HFF-Myc (cell line): Measurements from ENCODE around the gene SS18L1.

Experiments used
- DNase-seq: peaks from one replicate; pipeline ENCODE4 v3.0.0-alpha.2; 2011; ENCODE audit warnings: low read depth; ENCODE audit errors: extremely low read depth
- H3K4me3 ChIP-seq: replicated peaks from 2 replicates; pipeline ENCODE4 v1.5.1; 2011; ENCODE audit warnings: low read depth, mild to moderate bottlenecking, control low read depth, low read length
- TF ChIP-seq, protein P1 (sequence below): IDR thresholded peaks from 2 replicates; pipeline ENCODE4 v1.5.1; 2012; ENCODE audit warnings: mild to moderate bottlenecking, low read depth, low read length, control low read depth; ENCODE audit errors: missing control alignments

SS18L1 gene

DNA sequence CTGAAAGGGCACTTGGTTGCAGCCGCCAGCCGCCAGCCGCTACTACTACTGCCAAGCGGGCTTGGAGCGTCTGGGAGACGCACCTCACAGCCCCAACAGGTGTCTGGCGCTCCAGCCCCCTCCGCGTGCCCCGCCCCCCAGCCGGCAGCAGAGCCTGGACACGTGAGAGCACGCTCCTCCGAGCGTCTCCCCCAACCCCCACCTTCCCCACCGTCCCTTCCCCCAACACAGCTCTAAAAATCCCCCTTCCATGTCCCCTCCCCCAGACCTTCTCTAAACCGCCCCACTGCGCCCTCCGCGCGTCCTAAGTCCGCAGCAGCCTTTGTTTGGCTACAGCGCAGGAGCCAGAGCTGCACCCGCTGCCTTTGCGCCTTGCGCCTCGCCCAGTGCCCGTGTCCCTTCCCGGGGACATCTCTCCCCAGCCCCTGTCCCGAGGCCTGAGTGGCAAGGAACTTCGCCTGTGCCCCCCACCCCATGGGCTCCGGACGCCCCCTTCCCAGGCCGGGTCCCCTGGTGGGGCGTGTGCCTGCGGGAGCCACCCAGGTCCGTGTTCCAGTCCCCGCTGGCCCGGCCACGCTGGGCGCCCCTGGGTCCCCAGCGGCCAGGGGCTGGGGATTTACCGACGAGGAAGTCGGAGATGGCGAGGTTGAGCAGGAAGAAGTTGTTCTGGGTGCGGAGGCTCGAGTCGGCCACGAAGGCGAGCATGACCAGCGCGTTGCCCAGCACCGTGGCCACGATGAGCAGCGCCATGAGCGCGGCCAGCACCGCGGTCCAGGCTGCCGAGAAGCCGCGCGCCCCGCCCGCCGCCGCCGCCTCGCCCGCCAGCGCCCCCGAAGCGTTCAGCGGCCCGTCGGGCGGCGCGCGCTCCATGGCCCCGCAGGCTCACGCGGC is 75.8 kb downstream of the SS18L1 start:
- TF ChIP-seq, protein P1, sequence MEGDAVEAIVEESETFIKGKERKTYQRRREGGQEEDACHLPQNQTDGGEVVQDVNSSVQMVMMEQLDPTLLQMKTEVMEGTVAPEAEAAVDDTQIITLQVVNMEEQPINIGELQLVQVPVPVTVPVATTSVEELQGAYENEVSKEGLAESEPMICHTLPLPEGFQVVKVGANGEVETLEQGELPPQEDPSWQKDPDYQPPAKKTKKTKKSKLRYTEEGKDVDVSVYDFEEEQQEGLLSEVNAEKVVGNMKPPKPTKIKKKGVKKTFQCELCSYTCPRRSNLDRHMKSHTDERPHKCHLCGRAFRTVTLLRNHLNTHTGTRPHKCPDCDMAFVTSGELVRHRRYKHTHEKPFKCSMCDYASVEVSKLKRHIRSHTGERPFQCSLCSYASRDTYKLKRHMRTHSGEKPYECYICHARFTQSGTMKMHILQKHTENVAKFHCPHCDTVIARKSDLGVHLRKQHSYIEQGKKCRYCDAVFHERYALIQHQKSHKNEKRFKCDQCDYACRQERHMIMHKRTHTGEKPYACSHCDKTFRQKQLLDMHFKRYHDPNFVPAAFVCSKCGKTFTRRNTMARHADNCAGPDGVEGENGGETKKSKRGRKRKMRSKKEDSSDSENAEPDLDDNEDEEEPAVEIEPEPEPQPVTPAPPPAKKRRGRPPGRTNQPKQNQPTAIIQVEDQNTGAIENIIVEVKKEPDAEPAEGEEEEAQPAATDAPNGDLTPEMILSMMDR: no peak
- no peak for DNase-seq
- H3K4me3 ChIP-seq: no peak overlapping the region

DNA sequence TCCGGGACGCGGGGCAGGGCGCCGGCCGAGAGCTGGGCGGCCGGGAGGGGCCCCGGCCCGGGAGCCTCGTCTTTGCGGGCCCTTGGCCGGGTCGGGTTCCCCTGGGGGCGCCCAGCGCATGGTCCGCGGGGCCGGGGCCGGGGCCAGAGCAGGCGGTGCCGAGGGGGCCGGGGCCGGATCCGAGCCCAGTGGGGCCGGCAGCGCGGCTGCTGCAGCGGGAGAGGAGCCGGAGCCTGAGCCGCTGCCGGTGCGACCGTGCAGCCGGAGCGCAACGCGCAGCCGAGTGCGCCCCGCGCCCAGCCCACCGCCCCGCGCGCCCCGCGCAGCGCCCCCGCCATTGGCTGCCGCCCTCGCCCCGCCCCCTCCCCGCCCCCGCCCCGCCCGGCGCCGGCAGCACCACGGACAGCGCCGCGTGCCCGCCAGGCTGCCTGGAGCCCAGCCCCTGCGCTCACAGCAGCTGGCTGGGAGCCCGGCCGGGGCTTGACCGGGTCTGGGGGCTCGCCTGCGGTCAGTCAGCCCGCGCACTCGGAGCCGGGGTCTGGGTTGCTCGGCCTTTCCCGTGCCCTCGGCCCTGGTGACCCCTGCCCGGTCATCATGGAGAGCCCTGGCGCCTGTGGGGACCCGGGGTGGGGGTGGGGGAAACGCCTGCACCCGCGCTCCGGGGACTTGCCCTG is 76.6 kb downstream of the SS18L1 start, which contains the start of gene HRH3:
TSS of gene HRH3 (minus strand) at position 287 of the 674 bp plus-strand sequence. CDS start 308 bp downstream, outside the sequence.
- TF ChIP-seq, protein P1: no peak
- DNase-seq: no peak
- H3K4me3 ChIP-seq: no peak within 1 kb of the TSS

DNA sequence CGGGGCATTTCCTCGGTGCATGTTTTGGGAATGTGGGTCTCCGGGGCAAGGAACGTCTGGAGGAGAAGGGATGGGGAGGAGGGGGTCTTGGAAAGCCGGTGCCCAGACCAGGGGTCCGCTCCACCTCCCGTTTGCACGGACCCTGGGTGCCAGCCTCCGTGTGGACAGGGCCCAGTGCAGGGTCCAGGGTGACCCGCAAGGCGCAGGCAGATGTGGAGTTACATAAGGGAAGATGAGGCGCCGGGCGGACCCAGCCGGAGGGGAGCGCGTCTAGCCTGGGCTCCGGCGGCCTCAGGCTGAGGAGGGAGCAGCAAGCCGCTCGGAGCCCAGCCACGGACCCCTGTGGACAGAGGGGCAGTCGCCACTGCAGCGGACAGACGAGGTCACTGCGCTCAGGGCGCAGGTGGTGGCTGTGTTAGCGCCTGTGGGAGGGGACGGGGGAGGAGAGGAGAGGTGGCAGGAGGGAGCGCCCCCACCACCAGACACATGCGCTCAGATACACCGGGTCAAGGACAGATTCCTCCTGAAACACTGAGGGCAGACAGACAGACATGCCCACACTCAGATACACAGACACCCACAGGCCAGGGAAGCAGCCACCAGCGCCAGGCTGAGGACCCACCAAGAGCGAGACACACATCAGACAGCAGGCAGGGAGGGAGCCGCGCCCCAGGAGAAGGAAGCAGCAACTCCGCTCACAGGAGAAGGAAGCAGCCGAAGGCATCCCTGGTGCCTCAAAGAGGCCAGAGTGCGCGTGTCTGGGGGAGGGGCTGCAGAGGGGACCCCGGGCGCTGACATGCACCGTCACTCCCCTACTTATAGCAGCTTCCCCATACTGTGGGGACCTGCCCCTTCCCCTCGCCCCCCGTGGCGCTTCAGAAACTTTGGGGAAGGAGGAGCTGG is 77.3 kb downstream of the SS18L1 start:
- DNase-seq: no peak
- TF ChIP-seq, protein P1: no peak
- H3K4me3 ChIP-seq: no peak overlapping the region

DNA sequence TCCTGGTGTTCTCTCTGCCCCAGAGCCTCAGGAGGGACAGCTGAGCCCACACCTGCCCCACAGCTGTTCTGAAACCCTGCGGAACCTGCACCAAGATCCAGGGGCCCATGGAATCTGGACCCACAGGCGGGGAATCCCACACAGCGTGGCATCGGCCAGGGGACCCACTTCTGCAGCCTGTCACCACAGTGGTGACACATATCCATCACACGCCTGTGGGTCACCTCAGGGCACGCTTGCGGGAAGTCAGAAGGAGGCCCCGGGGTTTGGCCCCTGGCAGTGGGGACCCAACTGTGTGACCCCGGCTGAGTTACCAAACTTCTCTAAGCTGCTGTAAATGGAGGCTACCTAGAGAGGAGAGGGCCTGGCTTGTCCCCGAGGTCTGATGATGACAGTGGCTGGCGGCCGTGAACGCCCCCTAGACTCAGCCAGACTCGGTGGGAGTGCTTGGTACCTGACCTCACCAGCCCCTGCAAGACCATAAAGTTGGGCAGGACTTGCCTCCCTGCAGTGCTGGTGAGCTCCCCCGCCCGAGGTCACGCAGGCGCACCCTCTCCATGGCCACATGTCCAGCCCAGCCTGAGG is 78.8 kb downstream of the SS18L1 start:
- no peak overlapping the region for H3K4me3 ChIP-seq
- TF ChIP-seq, protein P1: no peak
- no peak for DNase-seq

DNA sequence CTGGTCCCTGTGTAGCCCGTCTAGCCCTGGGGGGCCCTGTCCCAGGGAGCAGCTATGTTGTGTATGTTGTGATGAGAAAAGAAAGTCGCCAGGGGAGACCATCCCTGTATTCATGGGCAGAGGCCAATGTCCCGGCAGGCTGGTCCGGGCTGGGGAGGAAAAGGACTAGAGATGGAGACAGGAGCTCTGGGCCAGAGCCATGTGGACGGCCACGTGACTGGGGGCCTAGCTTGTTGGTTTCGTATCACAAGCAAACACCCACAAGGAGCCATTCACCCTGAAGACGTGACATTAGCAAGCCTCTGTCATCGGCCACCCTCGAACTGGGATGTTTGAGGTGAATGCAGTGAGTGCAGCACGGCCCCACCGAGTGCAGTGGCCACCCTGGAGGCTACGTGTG is 79.4 kb downstream of the SS18L1 start:
- TF ChIP-seq, protein P1: no peak
- no peak overlapping the region for H3K4me3 ChIP-seq
- no peak for DNase-seq

DNA sequence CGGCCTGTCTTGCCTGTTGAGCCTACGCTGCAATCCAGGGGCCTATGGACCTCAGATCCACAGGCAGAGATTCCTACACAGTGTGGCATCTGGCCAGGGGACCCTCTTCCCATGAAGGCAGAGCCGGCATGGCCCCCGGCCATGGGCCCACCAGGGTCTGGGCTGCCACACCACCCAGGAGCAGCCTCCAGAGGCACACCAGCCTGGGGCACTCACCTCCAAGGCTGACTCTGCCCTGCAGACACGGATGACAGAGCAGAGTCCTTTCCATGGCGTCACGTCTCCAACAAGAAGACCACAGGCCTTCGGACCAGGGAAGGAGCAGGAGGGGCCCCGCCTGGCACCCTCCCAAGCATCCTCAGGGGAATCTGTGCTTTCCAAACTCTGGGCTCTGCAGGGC is 80.0 kb downstream of the SS18L1 start:
- H3K4me3 ChIP-seq: no peak overlapping the region
- TF ChIP-seq, protein P1: no peak
- DNase-seq: no peak
